Panc1 (cell line): ENCODE measurements around the gene CDH13. TPM values are rescaled to one million over a fixed set of nuclear protein-coding genes. Genes with fewer than 3 reads are reported as not detected.

Experiments used
- ATAC-seq: fragments of 200-7000 bp; cut with Tn5 transposase; 2 replicates; pipeline ENCODE4 v1.9.1; 2020; ENCODE audit warnings: mild to moderate bottlenecking, moderate library complexity
- BruUV-seq: library from RNA; stranded (reverse); fragments of 400-500 nt; replicated peaks from 2 replicates; lab custom pipeline; 2021; lab: Mats Ljungman, UMichigan
- CTCF ChIA-PET: fragments of 300-600 bp; sonication (Branson Sonifier 250); formaldehyde crosslinking; loops from one replicate; lab custom pipeline; 2022; ENCODE audit warnings: antibody characterized with exemption; lab: Charles Lee
- POLR2A ChIA-PET: fragments of 300-600 bp; sonication (Branson Sonifier 250); formaldehyde crosslinking; loops from one replicate; lab custom pipeline; 2022; ENCODE audit warnings: antibody characterized with exemption; lab: Charles Lee
- DNase-seq: peaks from one replicate; pipeline ENCODE4 v3.0.0-alpha.2; 2010; ENCODE audit warnings: low read depth, low spot score
- H3K27ac ChIP-seq: 2 replicates; pipeline ENCODE4 v1.5.1; 2011; ENCODE audit warnings: mild to moderate bottlenecking, low read length, inconsistent platforms
- H3K27me3 ChIP-seq: fragments of 200-500 bp; sonication (Bioruptor generic); 2 replicates; pipeline ENCODE4 v1.6.0; 2014; ENCODE audit warnings: low read length, inconsistent platforms; ENCODE audit not compliant: control insufficient read depth, insufficient read depth
- H3K36me3 ChIP-seq: fragments of 200-500 bp; sonication (Bioruptor generic); 2 replicates; pipeline ENCODE4 v1.5.1; 2014; ENCODE audit warnings: inconsistent platforms, mild to moderate bottlenecking, low read length, moderate library complexity; ENCODE audit not compliant: control insufficient read depth, insufficient read depth
- H3K4me1 ChIP-seq: 2 replicates; pipeline ENCODE4 v1.5.1; 2011; ENCODE audit warnings: inconsistent platforms, mild to moderate bottlenecking, low read length, moderate library complexity; ENCODE audit not compliant: control insufficient read depth, insufficient read depth
- H3K4me3 ChIP-seq, 2 experiments: 2 replicates each; pipeline ENCODE4 v1.5.1; 2011 to 2012; ENCODE audit warnings: low read depth in 2 of 2, low read length in 2 of 2, mild to moderate bottlenecking in 2 of 2, inconsistent platforms in 1 of 2, moderate library complexity in 1 of 2
- H3K9me3 ChIP-seq: fragments of 200-500 bp; sonication (Bioruptor generic); 2 replicates; pipeline ENCODE4 v1.5.1; 2014; ENCODE audit warnings: low read depth, mild to moderate bottlenecking, inconsistent platforms, low read length, moderate library complexity; ENCODE audit not compliant: control insufficient read depth, insufficient read depth
- CTCF ChIP-seq: fragments of 450-650 bp; IDR thresholded peaks from 2 replicates; pipeline ENCODE4 v1.5.1; 2017; ENCODE audit warnings: mild to moderate bottlenecking
- POLR2AphosphoS5 ChIP-seq: IDR thresholded peaks from 2 replicates; pipeline ENCODE4 v1.6.1; 2012; ENCODE audit warnings: mild to moderate bottlenecking, low read depth, low read length, moderate library complexity
- REST ChIP-seq, 2 experiments: IDR thresholded peaks; 2 replicates each; pipeline ENCODE4 v1.6.1; 2011 to 2012; ENCODE audit warnings: low read depth in 2 of 2, control low read depth in 1 of 2, low read length in 1 of 2, mild to moderate bottlenecking in 1 of 2, moderate library complexity in 1 of 2; ENCODE audit not compliant: insufficient read depth in 1 of 2
- SIN3A ChIP-seq: IDR thresholded peaks from 2 replicates; pipeline ENCODE4 v1.6.1; 2012; ENCODE audit warnings: low read depth, mild to moderate bottlenecking, low read length, moderate library complexity, borderline replicate concordance; ENCODE audit not compliant: insufficient read depth
- TCF7L2 ChIP-seq: IDR thresholded peaks from 2 replicates; pipeline ENCODE4 v1.6.1; 2011; ENCODE audit warnings: mild to moderate bottlenecking, low read depth, low read length, inconsistent platforms
- in situ Hi-C: cut with HindIII; loops from 2 replicates; pipeline ENCODE4 v1.10.0; 2016; ENCODE audit warnings: low sequenced_read_pairs, low pct_unique_long_range_greater_than_20kb
- intact Hi-C: fragments of 100-400 bp; cut with micrococcal nuclease; formaldehyde crosslinking; loops from one replicate; pipeline ENCODE4 v1.10.0; 2022; ENCODE audit not compliant: unreplicated experiment
- total RNA-seq: library from RNA; stranded (reverse); gene quantifications from one replicate; pipeline ENCODE4 v1.2.1, GENCODE V29; 2021; ENCODE audit not compliant: unreplicated experiment

The CDH13 gene
- total RNA-seq, 1 experiment from 2014 or later, result not detected

- DNase-seq (no peak), ATAC-seq (no peak)
- H3K4me3 ChIP-seq, result no peak overlapping the region
- no peaks in the 10 kb centered on the region for H3K4me1 ChIP-seq
- POLR2A ChIA-PET, result no interaction called here
- no peaks in the 10 kb centered on the region; the same call in 1 of the 2 replicates for H3K27me3 ChIP-seq
- TF ChIP-seq TCF7L2, result no peak
- no peak for TF ChIP-seq REST (IDR thresholded peaks at IDR 0.05; ENCODE audit: insufficient read depth in 1 of 2, low read depth in 2 of 2, low read length in 1 of 2)
- no peak for TF ChIP-seq CTCF
- no peak for TF ChIP-seq POLR2AphosphoS5
- TF ChIP-seq SIN3A, result no peak
- H3K27ac ChIP-seq, result no peak overlapping the region
- H3K9me3 ChIP-seq, result no peaks in the 10 kb centered on the region
- CTCF ChIA-PET, result no interaction called here
- no peaks in the 10 kb centered on the region for H3K36me3 ChIP-seq
- in situ Hi-C loops (no loop called here), intact Hi-C loops (no loop called here)
- no TSS peak for BruUV-seq
Measured at GRCh38 chr16:83312718-83313245, 686.0 kb downstream of the CDH13 start.

- Histone ChIP-seq H3K9me3 (no peaks in the 10 kb centered on the region), H3K27ac (no peak overlapping the region), H3K36me3 (no peaks in the 10 kb centered on the region), H3K4me3 (no peak overlapping the region), H3K4me1 (no peaks in the 10 kb centered on the region), H3K27me3 (no peaks in the 10 kb centered on the region; the same call in 1 of the 2 replicates)
- no TSS peak for BruUV-seq
- ATAC-seq (no peak), DNase-seq (no peak)
- intact Hi-C loops, result no loop called here
- ChIA-PET CTCF (no interaction called here), POLR2A (no interaction called here)
- in situ Hi-C loops, result no loop called here
- TF ChIP-seq REST (IDR thresholded peaks at IDR 0.05; ENCODE audit: insufficient read depth in 1 of 2, low read depth in 2 of 2, low read length in 1 of 2), result no peak
- no peak for TF ChIP-seq SIN3A
Measured at GRCh38 chr16:83315271-83315670, 688.5 kb downstream of the CDH13 start.
